KBM-7 (cell line): ENCODE results near the gene PRKAR1B.

Experiments used
- DNase-seq: peaks from one replicate; pipeline ENCODE4 v3.0.0-alpha.2; 2015
- in situ Hi-C: fragments of 300-500 bp; cut with MboI; formaldehyde crosslinking; loops from 2 replicates; pipeline ENCODE4 v1.14.3; 2020; ENCODE audit warnings: low sequenced_read_pairs, low pct_unique_long_range_greater_than_20kb, mixed read lengths

Gene PRKAR1B

GRCh38 chr7:727806-728460, 852 bp upstream of the PRKAR1B start:
- in situ Hi-C loops, result no loop called here
- no peak for DNase-seq

GRCh38 chr7:726854-727103, 302 bp downstream of the PRKAR1B start:
- DNase-seq, result no peak
- in situ Hi-C loops, result no loop called here

DNA sequence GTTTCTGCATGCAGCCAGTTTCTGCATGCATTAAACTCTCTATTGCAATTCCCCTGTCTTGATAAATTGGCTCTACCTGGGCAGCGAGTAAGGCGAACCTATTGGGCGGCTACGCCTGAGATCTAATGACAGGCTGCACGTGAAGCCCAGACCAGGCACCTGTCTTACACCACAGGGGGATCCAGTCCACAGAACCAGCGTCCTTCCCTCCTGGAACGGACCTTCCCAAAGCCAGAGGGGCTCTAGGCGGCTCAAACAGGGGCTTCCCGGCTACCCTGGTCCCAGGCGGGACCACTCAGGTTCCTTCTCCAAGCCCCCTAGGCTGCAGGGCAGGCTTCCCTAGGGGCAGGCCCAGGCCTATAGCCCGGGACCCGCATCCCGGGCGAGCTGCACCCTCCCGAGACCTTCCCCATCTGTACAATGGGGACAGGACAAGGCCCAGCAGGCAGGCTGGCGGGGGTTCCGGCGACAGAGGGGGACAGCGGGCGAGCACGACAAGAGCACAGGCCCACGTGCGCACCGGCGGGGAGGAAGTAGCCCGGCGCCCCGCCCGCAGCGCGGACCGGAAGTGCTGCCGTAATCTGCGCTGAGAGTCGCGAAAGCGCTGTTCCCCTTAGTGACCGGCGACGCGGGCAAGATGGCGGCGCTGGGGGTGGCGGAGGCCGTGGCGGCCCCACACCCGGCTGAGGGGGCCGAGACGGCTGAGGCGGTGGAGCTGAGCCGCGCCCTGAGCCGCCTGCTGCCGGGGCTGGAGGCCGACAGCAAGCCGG, 812 bp downstream of the PRKAR1B start, which contains the start of gene DNAAF5:
TSS of gene DNAAF5 (plus strand) at position 616 of the 770 bp plus-strand sequence. CDS start at position 638, 22 bp downstream.
- DNase-seq, result peak; percentile 94
- in situ Hi-C loops, result no loop called here

- in situ Hi-C loops, result no loop called here
- DNase-seq, result no peak
Observed at GRCh38 chr7:725223-726005, 1.7 kb downstream of the PRKAR1B start.

DNA sequence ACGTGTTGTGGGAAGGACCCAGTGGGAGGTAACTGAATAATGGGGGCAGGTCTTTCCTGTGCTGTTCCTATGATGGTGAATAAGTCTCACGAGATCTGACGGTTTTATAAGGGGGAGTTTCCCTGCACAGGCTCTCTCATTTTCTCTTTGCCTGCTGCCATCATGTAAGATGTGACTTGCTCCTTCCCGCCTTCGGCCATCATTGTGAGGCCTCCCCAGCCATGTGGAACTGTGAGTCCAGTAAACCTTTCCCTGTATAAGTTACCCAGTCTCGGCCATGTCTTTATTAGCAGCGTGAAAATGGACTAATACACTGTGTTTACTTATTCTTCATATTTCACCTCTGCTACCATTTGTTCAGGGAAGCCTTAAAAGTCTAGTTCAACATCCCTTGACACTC, 2.8 kb downstream of the PRKAR1B start:
- in situ Hi-C loops, result no loop called here
- DNase-seq, result no peak

- DNase-seq, result no peak
- in situ Hi-C loops, result no loop called here
Observed at GRCh38 chr7:723541-723940, 3.5 kb downstream of the PRKAR1B start.

GRCh38 chr7:721619-722248, 5.3 kb downstream of the PRKAR1B start:
- peak; percentile 19 for DNase-seq
- in situ Hi-C loops, result no loop called here

DNA sequence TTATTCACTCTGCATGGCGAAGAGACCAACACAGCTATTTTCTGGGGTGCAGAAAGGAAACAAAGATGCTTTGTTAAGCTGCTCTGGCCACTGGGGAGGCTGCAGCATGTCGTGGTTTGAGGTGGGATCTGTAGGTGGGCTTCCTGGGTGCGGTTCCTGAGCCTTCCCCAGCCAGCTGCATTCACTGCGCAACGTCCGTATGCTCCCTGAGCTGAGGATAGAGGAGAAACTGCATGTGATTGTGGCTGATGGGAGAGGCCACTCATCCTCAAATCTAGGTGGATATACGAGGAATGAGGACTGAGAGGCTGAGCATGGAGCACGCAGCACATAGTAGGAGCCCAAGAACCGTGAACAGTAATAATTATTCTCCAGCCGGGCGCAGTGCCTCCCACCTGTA, 10.4 kb downstream of the PRKAR1B start:
- in situ Hi-C loops, result no loop called here
- no peak for DNase-seq

DNA sequence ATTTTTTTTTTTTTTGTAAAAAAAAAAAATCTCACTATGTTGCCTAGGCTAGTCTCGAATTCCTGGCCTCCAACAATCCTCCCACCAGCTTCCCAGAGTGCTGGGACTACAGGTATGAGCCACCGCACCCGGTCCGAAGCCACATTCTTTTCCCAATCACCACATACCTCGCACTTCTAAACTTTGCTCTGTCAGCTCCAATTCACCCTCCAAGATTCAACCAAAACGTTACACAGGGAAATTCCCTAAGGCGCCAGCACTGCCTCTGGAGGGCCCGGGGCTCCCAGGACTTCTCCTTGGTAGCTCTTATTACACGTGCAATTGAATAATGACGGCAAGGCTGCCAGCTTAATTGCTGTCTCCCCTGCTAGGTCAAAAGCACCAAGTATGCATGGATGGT, 10.9 kb downstream of the PRKAR1B start:
- no peak for DNase-seq
- in situ Hi-C loops, result no loop called here

- in situ Hi-C loops, result no loop called here
- DNase-seq, result no peak
Observed at GRCh38 chr7:714251-714671, 12.8 kb downstream of the PRKAR1B start.

DNA sequence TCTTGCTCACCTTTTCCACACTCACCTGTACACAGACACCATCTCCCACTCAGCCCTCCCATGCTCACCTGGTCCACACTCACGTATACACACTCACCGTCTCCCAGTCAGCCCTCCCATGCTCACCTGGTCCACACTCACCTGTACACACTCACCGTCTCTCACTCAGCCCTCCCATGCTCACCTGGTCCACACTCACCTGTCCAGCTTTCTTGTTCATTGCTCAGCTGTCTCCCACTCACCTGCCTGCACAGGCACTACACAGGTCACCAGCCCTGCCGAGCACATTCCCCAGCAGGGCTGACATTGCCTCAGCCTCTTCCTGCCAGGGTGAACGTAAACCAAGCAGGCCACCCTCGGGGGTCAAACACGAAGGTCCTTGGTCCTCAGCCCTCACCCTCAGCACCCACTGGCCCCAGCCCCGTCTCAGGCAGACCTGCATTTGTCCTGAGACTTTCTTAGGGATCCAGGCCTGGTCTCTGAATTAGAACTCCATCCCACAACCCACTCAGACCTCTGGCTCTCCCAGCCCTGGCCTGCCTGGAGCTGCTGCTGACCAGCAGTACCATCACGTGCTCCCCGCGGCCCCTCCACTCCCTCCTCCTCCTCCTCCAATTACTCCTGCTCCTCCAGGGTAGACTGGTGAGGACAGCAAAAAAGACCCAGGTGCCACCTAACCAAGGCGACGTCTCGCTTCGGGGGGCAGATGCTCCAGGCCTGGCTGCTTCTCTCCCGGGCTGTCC, 13.4 kb downstream of the PRKAR1B start:
- in situ Hi-C loops, result no loop called here
- no peak for DNase-seq

- in situ Hi-C loops, result no loop called here
- no peak for DNase-seq
Observed at GRCh38 chr7:713139-713457, 14.0 kb downstream of the PRKAR1B start.

GRCh38 chr7:712381-713138, 14.5 kb downstream of the PRKAR1B start:
- DNase-seq, result no peak

DNA sequence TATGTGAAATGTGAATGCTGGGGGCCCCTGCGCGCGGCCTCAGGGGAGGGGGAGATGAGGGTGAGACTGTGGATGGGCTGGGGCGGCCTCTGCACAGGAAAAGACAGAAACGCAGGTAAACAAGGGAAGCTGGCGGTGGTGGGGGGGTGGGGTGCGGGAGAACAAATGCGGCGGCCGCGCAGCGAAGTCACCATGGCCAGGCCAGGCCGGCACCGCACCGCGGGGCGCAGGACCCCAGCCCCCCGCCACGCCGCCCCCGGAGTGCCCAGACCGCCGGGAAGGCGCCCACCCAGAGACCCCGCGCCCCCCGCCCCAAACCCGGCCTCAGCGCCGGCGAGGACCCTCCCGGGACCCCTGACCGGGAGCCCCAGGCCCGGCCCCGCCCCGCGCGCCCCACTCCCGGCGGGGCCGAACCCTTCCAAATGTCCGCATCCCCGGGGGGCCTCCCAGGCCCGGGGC, 15.1 kb downstream of the PRKAR1B start:
- DNase-seq, result no peak
- in situ Hi-C loops, result no loop called here

More at GRCh38 chr7:712381-713138, 14.5 kb downstream of the PRKAR1B start:
- in situ Hi-C loops, result no loop called here

- in situ Hi-C loops, result no loop called here
- no peak for DNase-seq
Observed at GRCh38 chr7:711093-711921, 15.8 kb downstream of the PRKAR1B start.

GRCh38 chr7:710161-710560, 16.9 kb downstream of the PRKAR1B start:
- in situ Hi-C loops, result no loop called here
- DNase-seq, result no peak

DNA sequence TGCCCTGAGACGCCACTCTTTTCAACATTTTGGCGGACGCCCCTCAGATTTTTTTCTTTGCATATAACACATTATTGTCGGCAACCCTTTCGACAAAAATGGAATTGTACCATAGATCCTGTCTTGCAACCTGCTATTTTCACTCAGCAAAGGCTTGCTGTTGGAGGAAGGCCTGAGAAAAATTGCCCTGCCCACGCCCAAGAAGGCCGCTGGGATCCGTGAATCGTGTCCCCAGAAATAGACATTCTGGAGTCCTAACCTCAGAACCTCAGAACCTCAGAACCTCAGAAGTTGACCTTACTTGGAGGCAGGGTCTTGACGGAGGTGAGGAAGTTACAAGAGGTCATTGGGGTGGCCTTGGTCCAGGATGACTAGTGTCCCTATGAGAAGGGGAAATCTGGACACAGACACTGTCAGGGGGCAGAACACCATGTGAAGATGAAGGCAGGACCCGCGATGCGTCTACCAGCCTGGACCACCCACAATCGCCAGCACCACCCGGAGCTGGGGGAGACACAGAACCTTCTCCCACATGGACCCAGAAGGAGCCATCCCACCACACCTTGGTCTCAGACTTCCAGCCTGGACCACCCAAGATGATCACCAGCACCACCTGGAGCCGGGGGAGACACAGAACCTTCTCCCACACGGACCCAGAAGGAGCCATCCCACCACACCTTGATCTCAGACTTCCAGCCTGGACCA, 19.6 kb downstream of the PRKAR1B start:
- in situ Hi-C loops, result no loop called here
- no peak for DNase-seq
